A549 (cell line): ENCODE measurements around the gene MYO1E. TPM values are rescaled to one million over a fixed set of nuclear protein-coding genes. Genes with fewer than 3 reads are reported as not detected.

Experiments
- ATAC-seq, 2 experiments: fragments of 200-7000 bp in 1 of 2; fragments of >200 bp in 1 of 2; cut with Nextera tagmentation in 1 of 2; cut with Tn5 transposase in 1 of 2; 3 replicates each; pipeline versions ENCODE4 v1.8.0 to v1.9.1; 2018 to 2020; ENCODE audit warnings: mild to moderate bottlenecking in 1 of 2, moderate library complexity in 1 of 2
- CTCF ChIA-PET: fragments of 300-600 bp; sonication (Branson Sonifier 250); formaldehyde crosslinking; extraction: SDS; loops from one replicate; lab custom pipeline; 2021; ENCODE audit warnings: antibody characterized with exemption, inconsistent platforms; lab: Yijun Ruan, JAX
- POLR2A ChIA-PET: fragments of 350-600 bp; formaldehyde crosslinking; extraction: SDS; loops from one replicate; lab custom pipeline; 2021; ENCODE audit warnings: antibody characterized with exemption, inconsistent platforms; lab: Yijun Ruan, JAX
- DNase-seq, 2 experiments: peaks; one replicate each; pipeline versions ENCODE4 v3.0.0 to v3.0.0-alpha.2; 2011 to 2016; ENCODE audit warnings: low read depth in 1 of 2, low spot score in 1 of 2
- FAIRE-seq: peaks from 2 replicates; lab custom pipeline; 2011; peaks lifted over from hg19 to GRCh38; lab: Jason Lieb, UNC
- H3K27ac ChIP-seq, 2 experiments: fragments of >200 bp; sonication (Bioruptor Twin); formaldehyde crosslinking; 3 replicates each; pipeline ENCODE4 v1.5.1; 2016 to 2017
- H3K4me1 ChIP-seq: fragments of >200 bp; sonication (Bioruptor Twin); formaldehyde crosslinking; 3 replicates; pipeline ENCODE4 v1.6.1; 2016
- H3K4me2 ChIP-seq: fragments of >200 bp; sonication (Bioruptor Twin); formaldehyde crosslinking; 3 replicates; pipeline ENCODE4 v1.6.1; 2016
- H3K4me3 ChIP-seq: fragments of >200 bp; sonication (Bioruptor Twin); formaldehyde crosslinking; 3 replicates; pipeline ENCODE4 v1.5.1; 2016
- H3K9me3 ChIP-seq: fragments of >200 bp; sonication (Bioruptor Twin); formaldehyde crosslinking; 3 replicates; pipeline ENCODE4 v1.6.1; 2016
- CEBPB ChIP-seq, 2 experiments: fragments of >200 bp in 1 of 2; sonication (Bioruptor Twin) in 1 of 2; formaldehyde crosslinking in 1 of 2; IDR thresholded peaks; 2 replicates each; pipeline ENCODE4 v1.6.1; 2012 to 2016
- CHD4 ChIP-seq: fragments of 200-600 bp; sonication (generic); IDR thresholded peaks from 2 replicates; pipeline ENCODE4 v1.6.1; 2016; ENCODE audit warnings: antibody characterized with exemption, mild to moderate bottlenecking, borderline replicate concordance
- E2F6 ChIP-seq: IDR thresholded peaks from 2 replicates; pipeline ENCODE4 v1.6.1; 2012; ENCODE audit warnings: low read depth, borderline replicate concordance
- EHMT2 ChIP-seq: fragments of 200-600 bp; sonication (generic); IDR thresholded peaks from 2 replicates; pipeline ENCODE4 v1.6.1; 2016; ENCODE audit warnings: antibody characterized with exemption, low read depth, mild to moderate bottlenecking, moderate library complexity
- FOSB ChIP-seq: fragments of 250-450 bp; sonication (Bioruptor Pico); IDR thresholded peaks from 2 replicates; pipeline ENCODE4 v1.5.0; 2020; ENCODE audit warnings: mild to moderate bottlenecking, moderate library complexity
- FOXS1 ChIP-seq: fragments of 250-450 bp; sonication (Bioruptor Pico); IDR thresholded peaks from 2 replicates; pipeline ENCODE4 v1.5.0; 2020; ENCODE audit warnings: mild to moderate bottlenecking, moderate library complexity
- HDAC2 ChIP-seq: fragments of 200-600 bp; sonication (generic); IDR thresholded peaks from 2 replicates; pipeline ENCODE4 v1.6.1; 2016
- HOXB5 ChIP-seq: fragments of 250-450 bp; sonication (Bioruptor Pico); IDR thresholded peaks from 2 replicates; pipeline ENCODE4 v1.5.0; 2020; ENCODE audit warnings: mild to moderate bottlenecking, moderate library complexity
- JUN ChIP-seq, 2 experiments: fragments of >200 bp; sonication (Bioruptor Twin); formaldehyde crosslinking; IDR thresholded peaks; 2 replicates in 1 of 2; 3 replicates in 1 of 2; pipeline ENCODE4 v1.6.1; 2016 to 2017
- JUNB ChIP-seq: fragments of >200 bp; sonication (Bioruptor Twin); formaldehyde crosslinking; IDR thresholded peaks from 2 replicates; pipeline ENCODE4 v1.6.1; 2016
- MAFK ChIP-seq: fragments of 450-650 bp; IDR thresholded peaks from 2 replicates; pipeline ENCODE4 v1.6.1; 2014; ENCODE audit not compliant: partially characterized antibody
- MAZ ChIP-seq: fragments of 150-350 bp; IDR thresholded peaks from 2 replicates; pipeline ENCODE4 v1.6.1; 2014; ENCODE audit warnings: antibody characterized with exemption, low read depth, low read length, borderline replicate concordance
- NR3C1 ChIP-seq: fragments of >200 bp; sonication (Bioruptor Twin); formaldehyde crosslinking; IDR thresholded peaks from 3 replicates; pipeline ENCODE4 v1.6.1; 2017
- PHF8 ChIP-seq: fragments of 200-600 bp; sonication (generic); IDR thresholded peaks from 2 replicates; pipeline ENCODE4 v1.6.1; 2016; ENCODE audit warnings: low read depth, mild to moderate bottlenecking, antibody characterized with exemption, moderate library complexity, borderline replicate concordance
- RAD21 ChIP-seq, 2 experiments: fragments of >200 bp in 1 of 2; sonication (Bioruptor Twin) in 1 of 2; formaldehyde crosslinking in 1 of 2; IDR thresholded peaks in 1 of 2; conservative IDR thresholded peaks in 1 of 2; 2 replicates in 1 of 2; 3 replicates in 1 of 2; pipeline ENCODE4 v1.6.1; 2012 to 2018; ENCODE audit warnings: inconsistent platforms in 1 of 2
- RCOR1 ChIP-seq: fragments of 150-350 bp; IDR thresholded peaks from 2 replicates; pipeline ENCODE4 v1.6.1; 2014; ENCODE audit warnings: antibody characterized with exemption, low read length, low read depth
- RFX5 ChIP-seq: fragments of 450-650 bp; IDR thresholded peaks from 2 replicates; pipeline ENCODE4 v1.7.1; 2014; ENCODE audit warnings: antibody characterized with exemption, mild to moderate bottlenecking, moderate library complexity
- USF2 ChIP-seq: fragments of 450-650 bp; IDR thresholded peaks from 2 replicates; pipeline ENCODE4 v1.6.1; 2014; ENCODE audit warnings: antibody characterized with exemption
- ZC3H11A ChIP-seq: fragments of 450-650 bp; IDR thresholded peaks from 2 replicates; pipeline ENCODE4 v1.6.1; 2014; ENCODE audit warnings: antibody characterized with exemption, mild to moderate bottlenecking
- ZNF302 ChIP-seq: fragments of 250-450 bp; sonication (Bioruptor Pico); IDR thresholded peaks from 2 replicates; pipeline ENCODE4 v1.9.0; 2021; ENCODE audit warnings: inconsistent platforms, mild to moderate bottlenecking, moderate library complexity
- ZSCAN20 ChIP-seq: fragments of 250-450 bp; sonication (Bioruptor Pico); IDR thresholded peaks from 2 replicates; pipeline ENCODE4 v1.8.0; 2022; ENCODE audit warnings: mild to moderate bottlenecking, moderate library complexity
- WGBS: methylation state at CpG from one replicate; pipeline ENCODE4 v1.1.6; 2017; ENCODE audit errors: missing lambda C conversion rate; 5-methylcytosine and 5-hydroxymethylcytosine counted together
- polyA plus RNA-seq, 4 experiments: library from polyadenylated mRNA; depleted of rRNA in 3 of 4; stranded (reverse); fragments of >200 nt; fragmentation: RNase III in 1 of 4; extraction: RNeasy Plus Mini Kit Qiagen cat#74134 plus additional on column Dnase treatment in 1 of 4; gene quantifications; 2 replicates in 3 of 4; 3 replicates in 1 of 4; pipeline ENCODE4 v1.2.3, GENCODE V29; 2011 to 2017
- TF ChIP-seq, protein P1 (sequence below): fragments of >200 bp; sonication (Bioruptor Twin); formaldehyde crosslinking; IDR thresholded peaks from 3 replicates; pipeline ENCODE4 v1.5.1; 2016
- TF ChIP-seq, protein P2 (sequence below): fragments of >200 bp; sonication (Bioruptor Twin); formaldehyde crosslinking; IDR thresholded peaks from 2 replicates; pipeline ENCODE4 v1.6.1; 2016

MYO1E gene
- polyA plus RNA-seq, 2 of the 4 experiments (the other 2 are of a cell fraction) = 202 to 497 TPM

DNA sequence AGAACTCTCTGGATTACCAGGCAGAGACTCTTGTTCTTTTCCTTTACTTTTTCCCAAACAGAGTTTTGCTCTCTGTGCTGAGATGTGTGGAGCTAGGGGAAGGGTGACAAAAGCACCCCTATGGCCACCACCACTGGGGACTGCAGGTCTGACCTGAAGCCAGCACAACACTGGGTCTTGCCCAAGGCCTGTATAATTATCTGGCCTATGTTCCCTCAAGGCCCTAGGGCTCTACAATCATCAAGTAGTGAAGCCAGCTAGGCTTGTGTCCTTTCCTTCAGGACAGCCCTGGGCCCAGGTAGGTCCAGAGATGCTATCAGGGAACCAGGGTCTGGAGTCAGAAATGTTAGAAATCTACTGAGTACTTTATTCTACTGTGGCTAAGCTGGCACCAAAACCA lies 28.4 kb downstream of the MYO1E start:
- Histone ChIP-seq H3K9me3 (no peaks in the 10 kb centered on the region), H3K4me3 (no peak overlapping the region), H3K27ac (peak overlapping the region in 1 of 2 experiments; percentile 42; a peak in 3 of 6 replicates), H3K4me2 (no peak overlapping the region), H3K4me1 (peaks cover 84% of the 10 kb centered on the region)
- FAIRE-seq (no peak), DNase-seq (no peak), ATAC-seq (peak in 1 of 2 experiments; percentile 11; a peak in 4 of 6 replicates)
- TF ChIP-seq JUNB (no peak), E2F6 (no peak), RAD21 (conservative IDR thresholded peaks at IDR 0.05 in 1 of 2, IDR thresholded peaks at IDR 0.05 in 1 of 2) (no peak), CHD4 (no peak), HDAC2 (no peak), FOSB (CRISPR knock-in tag) (no peak), JUN (IDR thresholded peaks at IDR 0.05) (no peak), MAZ (no peak), USF2 (no peak), ZNF302 (CRISPR knock-in tag) (no peak), RFX5 (no peak), EHMT2 (no peak), CEBPB (IDR thresholded peaks at IDR 0.05) (no peak)
- TF ChIP-seq, protein P1, sequence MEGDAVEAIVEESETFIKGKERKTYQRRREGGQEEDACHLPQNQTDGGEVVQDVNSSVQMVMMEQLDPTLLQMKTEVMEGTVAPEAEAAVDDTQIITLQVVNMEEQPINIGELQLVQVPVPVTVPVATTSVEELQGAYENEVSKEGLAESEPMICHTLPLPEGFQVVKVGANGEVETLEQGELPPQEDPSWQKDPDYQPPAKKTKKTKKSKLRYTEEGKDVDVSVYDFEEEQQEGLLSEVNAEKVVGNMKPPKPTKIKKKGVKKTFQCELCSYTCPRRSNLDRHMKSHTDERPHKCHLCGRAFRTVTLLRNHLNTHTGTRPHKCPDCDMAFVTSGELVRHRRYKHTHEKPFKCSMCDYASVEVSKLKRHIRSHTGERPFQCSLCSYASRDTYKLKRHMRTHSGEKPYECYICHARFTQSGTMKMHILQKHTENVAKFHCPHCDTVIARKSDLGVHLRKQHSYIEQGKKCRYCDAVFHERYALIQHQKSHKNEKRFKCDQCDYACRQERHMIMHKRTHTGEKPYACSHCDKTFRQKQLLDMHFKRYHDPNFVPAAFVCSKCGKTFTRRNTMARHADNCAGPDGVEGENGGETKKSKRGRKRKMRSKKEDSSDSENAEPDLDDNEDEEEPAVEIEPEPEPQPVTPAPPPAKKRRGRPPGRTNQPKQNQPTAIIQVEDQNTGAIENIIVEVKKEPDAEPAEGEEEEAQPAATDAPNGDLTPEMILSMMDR = no peak
- TF ChIP-seq, protein P2, sequence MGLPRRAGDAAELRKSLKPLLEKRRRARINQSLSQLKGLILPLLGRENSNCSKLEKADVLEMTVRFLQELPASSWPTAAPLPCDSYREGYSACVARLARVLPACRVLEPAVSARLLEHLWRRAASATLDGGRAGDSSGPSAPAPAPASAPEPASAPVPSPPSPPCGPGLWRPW = no peak
- CTCF ChIA-PET = interaction anchor here (0.6 to 1.2 kb wide), 5 partner anchors 9 to 982 kb away, joined by 3 to 4 read pairs (median 3); no protein-coding TSS in a partner anchor
- POLR2A ChIA-PET = no interaction called here

- ATAC-seq (no peak), DNase-seq (no peak), FAIRE-seq (peak; percentile 43)
- Histone ChIP-seq H3K4me1 (peaks cover 66% of the 10 kb centered on the region), H3K9me3 (no peaks in the 10 kb centered on the region), H3K4me3 (no peak overlapping the region), H3K4me2 (peak overlapping the region; percentile 31; the same call in 1 of the 3 replicates), H3K27ac (peak overlapping the region in 1 of 2 experiments; percentile 75; a peak in 3 of 6 replicates)
- ChIA-PET POLR2A (no interaction called here), CTCF (interaction anchor here (0.6 kb wide), 1 partner anchor 1128 kb away, joined by 5 read pairs; no protein-coding TSS in a partner anchor)
- TF ChIP-seq ZSCAN20 (CRISPR knock-in tag) (no peak), MAFK (no peak), RFX5 (no peak), FOSB (CRISPR knock-in tag) (no peak), RCOR1 (no peak), CHD4 (no peak), FOXS1 (no peak), EHMT2 (no peak), HOXB5 (no peak), RAD21 (conservative IDR thresholded peaks at IDR 0.05 in 1 of 2, IDR thresholded peaks at IDR 0.05 in 1 of 2) (no peak), ZNF302 (CRISPR knock-in tag) (no peak), ZC3H11A (no peak), NR3C1 (no peak), PHF8 (no peak)
- 62% methylated on average over 5 of the region's 5 CpGs for WGBS
These were observed 32.3 kb downstream of the MYO1E start for GRCh38 chr15:59340325-59340724.
